MG63 (cell line): ENCODE data around the gene JAG2. TPM values are rescaled to one million over a fixed set of nuclear protein-coding genes. Genes with fewer than 3 reads are reported as not detected.

Experiments used
- DNase-seq: peaks from one replicate; pipeline ENCODE4 v3.0.0-alpha.2; 2020
- H3K27me3 ChIP-seq: fragments of 250-450 bp; sonication (Bioruptor Pico); 2 replicates; pipeline ENCODE4 v1.5.1; 2020; ENCODE audit warnings: mild to moderate bottlenecking, moderate library complexity
- H3K36me3 ChIP-seq: fragments of 250-450 bp; sonication (Bioruptor Pico); 2 replicates; pipeline ENCODE4 v1.5.1; 2020; ENCODE audit warnings: mild to moderate bottlenecking, moderate library complexity
- H3K4me3 ChIP-seq: fragments of 250-450 bp; sonication (Bioruptor Pico); 2 replicates; pipeline ENCODE4 v1.5.1; 2020; ENCODE audit warnings: mild to moderate bottlenecking, moderate library complexity
- H3K9me3 ChIP-seq: fragments of 250-450 bp; sonication (Bioruptor Pico); 2 replicates; pipeline ENCODE4 v1.5.1; 2020; ENCODE audit warnings: mild to moderate bottlenecking, moderate library complexity
- total RNA-seq: library from RNA; depleted of rRNA; stranded (reverse); fragments of >200 nt; shearing (Covaris generic); gene quantifications from 2 replicates; pipeline ENCODE4 v1.2.3, GENCODE V29; 2014; ENCODE audit warnings: low replicate concordance

Gene JAG2
- total RNA-seq, 1 experiment from 2014 or later: 3.1 TPM

DNA sequence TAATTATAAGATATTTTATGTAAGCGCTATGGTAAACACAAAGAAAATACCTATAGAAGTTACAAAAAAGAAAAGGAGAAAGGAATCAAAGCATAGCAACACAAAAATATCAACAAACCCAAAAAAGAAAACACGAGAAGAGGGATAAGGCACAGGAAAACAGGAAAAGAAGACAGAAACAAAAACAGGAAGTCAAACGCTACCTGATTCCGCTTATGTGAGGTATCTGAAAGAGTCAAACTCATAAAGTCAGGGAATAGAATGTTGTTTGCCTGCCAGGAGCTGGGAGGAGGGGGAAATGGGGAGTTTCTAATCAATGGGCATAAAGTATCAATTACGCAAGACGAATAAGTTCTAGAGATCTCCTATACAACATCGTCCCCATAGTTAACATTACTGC lies 63.4 kb downstream of the JAG2 start:
- H3K4me3 ChIP-seq: no peak overlapping the region
- no peaks in the 10 kb centered on the region; the same call in 1 of the 2 replicates for H3K27me3 ChIP-seq
- DNase-seq: no peak
- H3K9me3 ChIP-seq: no peaks in the 10 kb centered on the region
- H3K36me3 ChIP-seq: no peaks in the 10 kb centered on the region

DNA sequence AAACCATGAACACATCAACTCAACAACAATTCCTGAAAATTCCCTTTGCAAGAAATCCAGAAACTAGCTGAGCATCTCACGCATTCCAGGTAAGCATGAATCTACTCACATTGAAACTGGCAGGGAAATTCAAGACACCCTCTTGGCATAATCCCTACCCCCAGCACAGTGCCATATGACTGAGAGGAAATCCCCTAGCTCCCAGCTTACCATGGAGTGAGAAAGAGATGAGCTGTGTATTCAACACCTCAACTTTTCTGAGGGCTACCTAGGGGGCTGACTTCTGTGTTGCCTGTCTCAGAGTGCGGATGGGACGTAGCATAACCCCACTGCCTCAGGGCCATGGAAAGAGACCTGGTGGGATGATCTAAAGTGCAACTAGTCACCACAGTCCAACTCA lies 65.7 kb downstream of the JAG2 start:
- no peaks in the 10 kb centered on the region for H3K9me3 ChIP-seq
- DNase-seq: no peak
- no peak overlapping the region for H3K4me3 ChIP-seq
- H3K27me3 ChIP-seq: no peaks in the 10 kb centered on the region; the same call in 1 of the 2 replicates
- no peaks in the 10 kb centered on the region for H3K36me3 ChIP-seq

DNA sequence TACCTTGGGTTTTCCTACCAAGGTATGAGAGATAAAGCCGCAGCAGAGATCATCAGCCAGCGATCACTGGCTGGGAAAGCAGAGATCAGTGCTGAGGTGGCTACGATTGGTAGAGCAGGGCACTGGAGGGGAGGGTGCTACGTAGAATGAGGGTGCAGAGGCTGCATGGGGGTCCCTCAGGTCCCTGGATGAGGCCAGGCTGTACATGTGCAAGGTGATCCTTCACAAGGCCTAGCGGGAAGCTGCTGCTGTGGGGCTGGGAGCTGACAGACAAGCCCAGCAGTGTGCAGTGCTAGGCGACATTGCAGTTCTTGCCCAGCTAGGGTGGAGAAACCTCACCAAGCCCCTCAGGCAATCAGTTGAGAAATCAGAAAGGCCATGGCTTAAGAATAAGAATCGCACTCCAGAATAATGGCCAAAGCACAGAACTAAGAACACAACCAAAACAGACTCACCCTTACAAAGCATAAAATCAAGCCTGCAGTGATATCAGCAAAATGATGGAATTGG lies 66.2 kb downstream of the JAG2 start:
- no peaks in the 10 kb centered on the region; the same call in 1 of the 2 replicates for H3K27me3 ChIP-seq
- no peak for DNase-seq
- no peaks in the 10 kb centered on the region for H3K36me3 ChIP-seq
- H3K9me3 ChIP-seq: no peaks in the 10 kb centered on the region
- H3K4me3 ChIP-seq: no peak overlapping the region

DNA sequence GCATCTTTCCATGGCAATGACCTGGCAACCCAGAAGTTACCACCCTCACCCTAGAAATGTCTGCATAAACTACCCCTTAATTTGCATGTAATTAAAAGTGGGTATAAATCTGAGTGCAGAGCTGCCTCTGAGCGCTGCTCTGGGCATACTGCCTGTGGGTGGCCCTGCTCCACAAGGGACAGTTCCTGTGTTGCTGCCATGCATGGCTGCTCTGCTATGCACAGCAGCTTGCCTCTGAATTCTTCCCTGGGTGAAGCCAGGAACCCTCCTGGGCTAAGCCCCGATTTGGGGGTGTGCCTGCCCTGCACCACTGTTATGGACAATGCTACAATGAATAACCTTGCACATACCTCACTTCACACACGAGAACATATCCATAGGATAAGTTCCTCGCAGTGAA lies 67.7 kb downstream of the JAG2 start:
- H3K36me3 ChIP-seq: no peaks in the 10 kb centered on the region
- no peak for DNase-seq
- H3K4me3 ChIP-seq: no peak overlapping the region
- H3K27me3 ChIP-seq: no peaks in the 10 kb centered on the region; the same call in 1 of the 2 replicates
- no peaks in the 10 kb centered on the region for H3K9me3 ChIP-seq

DNA sequence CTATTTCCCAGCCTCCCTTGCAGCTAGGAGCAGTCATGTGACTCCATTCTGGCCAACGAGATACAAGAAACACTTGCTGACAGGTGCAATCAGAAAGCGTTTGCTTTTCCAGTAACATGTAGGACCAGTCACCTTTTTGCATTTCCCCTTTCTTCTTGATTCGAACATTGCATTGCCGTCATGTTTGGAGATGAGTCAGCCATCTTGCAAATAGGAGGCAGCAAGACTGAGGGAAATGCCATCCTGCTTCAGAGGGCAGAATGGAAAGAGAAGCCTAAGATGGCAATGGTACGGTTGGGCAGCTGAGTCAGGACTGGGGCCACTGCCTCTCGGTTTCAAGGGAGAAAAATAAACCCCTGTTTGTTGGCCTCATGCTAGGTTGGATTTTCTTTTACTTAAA lies 68.8 kb downstream of the JAG2 start:
- Histone ChIP-seq H3K9me3 (no peaks in the 10 kb centered on the region), H3K27me3 (no peaks in the 10 kb centered on the region), H3K36me3 (no peaks in the 10 kb centered on the region), H3K4me3 (no peak overlapping the region)
- DNase-seq: no peak

DNA sequence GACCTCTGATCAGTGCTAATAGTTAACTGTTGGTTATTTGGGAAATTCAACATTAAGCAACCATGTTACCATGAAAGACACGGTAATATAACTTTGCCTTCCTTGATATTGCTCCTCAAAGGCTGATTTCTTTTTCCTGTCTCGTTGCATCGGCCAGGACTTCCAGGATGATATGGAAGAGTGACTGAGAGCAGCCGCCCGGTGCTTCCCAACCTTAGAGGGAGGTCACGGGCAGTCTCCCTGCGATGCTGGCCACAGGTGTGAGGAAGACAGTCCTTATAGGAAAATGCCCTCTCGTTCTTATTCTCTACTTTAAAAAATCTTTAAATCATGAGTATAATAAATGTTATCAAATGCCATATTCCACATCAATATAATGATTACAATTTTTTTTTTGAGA lies 70.3 kb downstream of the JAG2 start:
- DNase-seq: no peak
- Histone ChIP-seq H3K4me3 (no peak overlapping the region), H3K27me3 (no peaks in the 10 kb centered on the region)

DNA sequence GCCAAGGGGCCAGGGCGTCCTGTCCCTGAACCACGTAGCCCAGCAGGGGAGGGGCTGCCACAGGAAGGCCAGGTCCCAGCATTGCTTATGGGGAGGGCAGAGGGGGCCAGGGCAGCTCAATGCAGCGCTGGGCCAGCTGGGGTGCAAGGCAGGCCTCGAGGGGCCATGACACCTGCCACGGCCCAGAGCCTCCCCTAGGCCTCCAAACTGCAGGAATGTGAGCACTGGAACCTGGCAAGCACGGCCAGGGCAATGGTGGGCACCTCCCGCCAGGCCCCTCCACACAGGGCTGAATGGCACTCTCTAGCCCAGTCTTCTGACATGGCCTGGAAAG lies 70.8 kb downstream of the JAG2 start:
- Histone ChIP-seq H3K4me3 (no peak overlapping the region), H3K27me3 (no peaks in the 10 kb centered on the region), H3K36me3 (no peaks in the 10 kb centered on the region), H3K9me3 (no peaks in the 10 kb centered on the region)
- no peak for DNase-seq

More for the DNA sequence above, 70.3 kb downstream of the JAG2 start:
- Histone ChIP-seq H3K36me3 (no peaks in the 10 kb centered on the region), H3K9me3 (no peaks in the 10 kb centered on the region)

DNA sequence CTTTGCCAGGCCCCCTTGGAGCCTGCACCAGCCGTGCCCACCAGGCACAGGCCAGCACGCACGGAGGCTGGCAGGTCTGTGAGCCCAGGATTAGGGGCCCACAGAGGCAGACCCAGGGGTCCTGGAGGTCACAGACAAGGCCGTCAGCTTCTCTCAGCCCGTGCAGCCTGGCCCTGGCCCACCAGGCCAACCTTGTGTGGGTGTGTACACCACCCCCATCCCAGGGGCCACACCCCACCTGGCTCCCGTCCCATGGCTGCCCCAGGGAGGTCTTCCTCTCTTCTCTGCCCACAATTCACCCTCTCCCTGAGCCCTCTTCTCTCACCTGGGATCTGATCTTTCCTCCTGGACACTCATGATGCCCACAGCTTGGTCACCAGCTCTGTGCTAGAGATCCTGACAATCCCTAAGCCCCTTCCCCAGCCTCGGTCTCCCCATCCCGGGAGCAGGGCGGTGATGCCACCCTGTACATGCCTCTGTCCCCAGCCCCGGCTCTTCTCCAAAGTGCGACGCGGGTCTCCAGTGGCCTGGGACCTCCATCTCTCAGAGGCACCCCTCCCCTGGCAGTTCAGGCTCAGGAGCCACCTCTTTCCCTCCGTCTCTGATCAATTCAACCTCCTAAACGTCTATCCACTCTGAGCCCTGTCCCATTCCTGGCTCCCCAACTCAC lies 72.2 kb downstream of the JAG2 start:
- H3K9me3 ChIP-seq: no peaks in the 10 kb centered on the region
- H3K27me3 ChIP-seq: no peaks in the 10 kb centered on the region
- no peak overlapping the region for H3K4me3 ChIP-seq
- DNase-seq: no peak
- H3K36me3 ChIP-seq: no peaks in the 10 kb centered on the region

DNA sequence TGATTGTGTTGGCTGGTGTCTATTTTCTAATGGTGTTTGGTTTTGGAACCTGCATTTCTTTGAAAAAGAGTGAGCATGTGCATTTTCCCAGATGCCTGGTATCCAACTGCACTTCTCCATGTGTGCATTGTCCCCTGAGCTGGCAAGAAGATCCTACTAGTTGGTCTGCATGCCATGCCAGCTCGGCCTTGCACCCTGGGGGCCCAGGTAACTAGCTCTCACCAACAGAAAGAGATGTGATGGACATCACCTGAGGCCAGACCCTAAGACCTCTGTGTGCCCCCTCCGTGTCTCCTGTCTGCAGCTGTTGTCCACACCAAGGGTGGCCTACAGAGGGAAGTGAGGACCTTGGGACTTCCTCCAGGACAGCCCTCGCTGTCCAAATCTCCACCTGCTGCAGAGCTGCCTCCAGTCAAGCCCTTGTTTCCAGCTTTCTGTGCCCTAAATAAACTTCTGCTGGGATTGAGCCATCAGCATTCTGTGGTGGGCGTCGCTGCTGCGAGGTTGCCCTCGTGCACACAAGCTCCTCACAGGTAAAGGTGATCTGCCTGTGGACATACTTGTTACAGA lies 73.3 kb downstream of the JAG2 start:
- Histone ChIP-seq H3K4me3 (no peak overlapping the region), H3K36me3 (no peaks in the 10 kb centered on the region), H3K9me3 (no peaks in the 10 kb centered on the region), H3K27me3 (no peaks in the 10 kb centered on the region)
- DNase-seq: no peak

DNA sequence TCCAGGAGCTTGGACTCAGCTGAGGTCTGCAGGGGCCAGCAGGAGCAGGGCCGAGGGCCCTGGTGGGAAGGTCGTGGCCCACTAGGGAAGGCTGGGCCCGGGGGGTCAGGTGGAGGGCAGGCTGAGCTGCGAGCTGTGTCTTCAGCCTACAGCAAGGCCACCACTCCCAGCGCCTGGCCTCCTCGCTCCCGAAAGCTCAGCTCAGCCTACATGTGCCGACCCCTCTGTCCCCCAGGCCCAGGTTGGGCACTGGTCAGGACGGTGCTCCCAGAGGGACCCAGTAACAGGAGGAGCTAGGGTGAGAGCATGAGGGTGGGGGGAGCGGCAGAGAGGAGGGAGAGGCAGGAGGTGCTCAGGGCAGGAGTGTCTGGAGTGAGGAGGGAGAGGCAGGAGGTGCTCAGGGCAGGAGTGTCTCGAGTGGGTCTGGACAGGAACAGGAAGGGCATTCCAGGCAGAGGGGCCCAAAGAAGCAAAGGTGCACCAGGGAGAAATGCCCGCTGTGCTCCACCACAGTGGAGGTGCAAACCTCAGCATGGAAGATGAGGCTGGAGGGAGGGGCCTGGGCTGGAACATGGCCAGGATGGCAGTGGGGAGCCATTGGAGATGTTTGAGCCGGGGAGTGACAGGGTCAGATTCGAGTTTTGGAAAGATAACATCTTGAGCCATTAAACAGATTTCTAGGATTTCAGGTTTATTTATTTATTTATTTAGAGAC lies 74.2 kb downstream of the JAG2 start:
- Histone ChIP-seq H3K9me3 (no peaks in the 10 kb centered on the region), H3K4me3 (peak overlapping the region; percentile 61), H3K27me3 (no peaks in the 10 kb centered on the region)

DNA sequence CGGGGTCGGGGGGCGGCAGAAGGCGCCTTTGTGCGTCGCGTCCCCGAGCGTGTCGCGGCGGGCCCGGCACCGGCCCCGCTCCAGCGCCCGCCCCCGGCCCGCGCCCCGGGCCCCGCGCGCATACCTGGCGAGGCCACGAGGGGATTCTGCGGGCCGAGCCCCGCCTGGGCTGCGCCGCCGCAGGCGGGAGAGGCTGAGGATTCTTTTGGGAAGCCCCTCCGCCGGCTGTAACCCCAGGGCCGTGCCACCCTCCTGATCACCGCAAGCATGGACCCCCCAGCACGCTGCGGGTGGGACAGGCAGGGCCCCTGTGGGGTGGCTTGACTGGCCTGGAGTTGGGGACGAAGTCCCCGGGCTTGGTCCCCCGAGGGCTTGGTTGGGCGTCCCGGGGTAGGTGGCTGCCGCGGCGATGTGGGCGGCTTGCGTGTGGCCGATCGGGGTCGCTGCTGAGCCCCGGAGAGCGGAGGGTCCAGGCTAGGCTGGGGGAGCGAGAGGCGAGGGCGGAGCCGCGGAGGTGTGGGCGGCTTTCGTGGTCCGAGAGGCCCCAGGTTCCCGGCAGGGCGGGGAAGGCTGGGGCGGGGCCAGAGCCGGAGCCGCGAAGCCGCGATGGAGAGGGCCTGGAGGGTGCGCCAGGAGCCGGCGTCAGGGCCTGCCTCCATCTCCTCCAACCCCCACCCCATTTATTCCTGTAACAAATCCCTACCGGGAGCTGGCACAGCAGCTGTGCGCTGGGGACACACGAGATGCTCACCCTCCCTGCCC lies 75.0 kb downstream of the JAG2 start:
- peak; percentile 83 for DNase-seq
- H3K36me3 ChIP-seq: no peaks in the 10 kb centered on the region
- no peaks in the 10 kb centered on the region for H3K27me3 ChIP-seq
- H3K4me3 ChIP-seq: peak overlapping the region; percentile 61
- H3K9me3 ChIP-seq: no peaks in the 10 kb centered on the region

More for the DNA sequence above, 74.2 kb downstream of the JAG2 start:
- H3K36me3 ChIP-seq: no peaks in the 10 kb centered on the region
- no peak for DNase-seq

DNA sequence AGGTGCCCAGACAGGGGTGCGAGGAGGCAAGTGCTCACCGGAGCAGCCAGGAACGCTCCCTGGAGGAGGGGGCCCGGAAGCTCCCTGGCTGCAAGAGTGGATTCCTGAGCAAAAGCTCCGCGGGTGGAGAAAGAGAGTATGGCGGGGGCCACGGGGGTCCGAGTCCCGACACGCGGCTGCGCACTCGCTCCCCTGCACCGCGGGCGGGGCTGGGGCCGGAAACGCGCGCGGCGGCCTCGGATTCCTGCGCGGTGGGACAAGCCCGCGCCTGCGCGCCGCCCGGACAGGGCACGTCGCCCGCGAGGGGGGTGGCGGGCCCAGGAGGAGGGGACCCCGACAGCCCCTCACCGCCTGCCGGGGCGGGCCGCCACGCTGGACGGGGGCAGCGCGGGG lies 75.5 kb downstream of the JAG2 start:
- Histone ChIP-seq H3K9me3 (no peaks in the 10 kb centered on the region), H3K27me3 (no peaks in the 10 kb centered on the region), H3K36me3 (no peaks in the 10 kb centered on the region), H3K4me3 (peak overlapping the region; percentile 45)
- DNase-seq: peak; percentile 69

DNA sequence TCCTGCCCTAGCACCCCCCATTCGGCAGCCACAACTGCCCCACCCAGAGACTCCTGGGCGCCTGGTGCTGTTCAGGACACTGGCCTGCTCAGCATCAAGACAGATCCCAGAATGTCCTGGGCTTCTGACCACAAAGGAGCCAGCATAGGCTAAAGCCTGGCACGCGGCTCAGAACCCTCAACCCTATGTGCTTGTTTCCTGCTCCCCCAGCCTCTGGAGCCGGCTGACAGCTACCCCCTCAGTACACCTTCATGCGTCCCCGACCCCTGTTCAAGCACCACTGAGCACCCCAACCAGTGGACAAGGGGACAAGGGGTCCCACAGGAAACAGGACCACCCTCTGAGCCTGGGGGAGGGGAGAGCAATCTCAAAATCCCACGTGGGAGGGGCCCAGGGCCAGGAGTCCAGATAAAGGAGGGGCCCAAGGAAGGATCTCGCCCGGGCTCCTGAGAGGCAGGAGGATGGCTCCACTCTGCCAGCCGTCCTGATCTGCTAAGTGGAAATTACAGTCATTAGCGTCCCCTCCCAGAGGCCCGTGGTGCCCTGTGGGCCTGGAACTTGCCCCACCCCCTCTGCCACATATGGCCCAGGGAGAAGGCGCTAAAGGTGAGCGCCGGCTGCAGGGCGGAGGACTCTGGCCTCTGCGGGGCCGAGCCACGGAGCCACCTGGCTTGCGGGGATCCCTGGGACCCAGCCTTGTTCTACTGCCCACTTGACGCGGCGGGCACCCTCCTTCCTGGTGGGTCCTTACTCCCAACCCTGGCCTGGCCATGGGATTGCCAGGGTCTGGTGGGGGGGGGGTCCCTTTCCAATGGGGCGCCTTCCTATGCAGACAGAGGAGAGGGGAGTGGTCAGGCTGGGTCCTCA lies 76.2 kb downstream of the JAG2 start:
- peak overlapping the region; percentile 45 for H3K4me3 ChIP-seq
- peak; percentile 73 for DNase-seq
- H3K9me3 ChIP-seq: no peaks in the 10 kb centered on the region
- no peaks in the 10 kb centered on the region for H3K36me3 ChIP-seq
- no peaks in the 10 kb centered on the region for H3K27me3 ChIP-seq

DNA sequence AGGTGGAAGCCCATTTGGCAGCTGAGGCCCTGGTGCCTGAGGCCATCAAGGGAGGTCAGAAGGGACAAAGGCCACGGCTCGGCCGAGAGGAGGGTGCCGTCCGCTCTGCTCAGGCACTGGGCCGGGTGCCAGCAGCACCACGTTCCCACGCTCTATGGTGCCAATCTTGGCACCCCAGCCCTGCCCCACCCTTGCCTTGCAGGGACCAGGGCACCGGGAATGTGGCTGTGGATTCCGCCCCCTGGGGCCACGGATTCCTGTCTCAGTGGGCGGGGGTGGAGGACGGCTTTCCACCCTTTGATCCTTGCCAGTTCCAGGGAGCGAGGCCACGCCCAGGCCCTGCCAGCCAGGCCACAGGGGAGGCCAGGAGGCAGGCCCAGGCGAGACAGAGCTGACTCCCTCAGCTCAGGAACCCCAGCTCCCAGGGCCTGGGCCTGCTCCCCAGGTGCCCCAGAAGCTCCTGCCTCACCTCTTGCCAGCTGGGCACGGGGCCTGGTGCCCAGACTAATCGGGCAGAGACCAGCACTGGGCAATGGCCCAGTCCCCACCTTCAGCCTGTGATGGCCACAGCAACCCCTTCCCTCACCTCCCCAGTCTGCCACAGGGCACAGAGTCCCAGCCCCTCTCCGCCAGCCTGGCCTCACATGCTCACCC lies 76.9 kb downstream of the JAG2 start:
- peak overlapping the region; percentile 45 for H3K4me3 ChIP-seq
- H3K9me3 ChIP-seq: no peaks in the 10 kb centered on the region
- peak; percentile 96 for DNase-seq
- H3K36me3 ChIP-seq: no peaks in the 10 kb centered on the region
- no peaks in the 10 kb centered on the region for H3K27me3 ChIP-seq

DNA sequence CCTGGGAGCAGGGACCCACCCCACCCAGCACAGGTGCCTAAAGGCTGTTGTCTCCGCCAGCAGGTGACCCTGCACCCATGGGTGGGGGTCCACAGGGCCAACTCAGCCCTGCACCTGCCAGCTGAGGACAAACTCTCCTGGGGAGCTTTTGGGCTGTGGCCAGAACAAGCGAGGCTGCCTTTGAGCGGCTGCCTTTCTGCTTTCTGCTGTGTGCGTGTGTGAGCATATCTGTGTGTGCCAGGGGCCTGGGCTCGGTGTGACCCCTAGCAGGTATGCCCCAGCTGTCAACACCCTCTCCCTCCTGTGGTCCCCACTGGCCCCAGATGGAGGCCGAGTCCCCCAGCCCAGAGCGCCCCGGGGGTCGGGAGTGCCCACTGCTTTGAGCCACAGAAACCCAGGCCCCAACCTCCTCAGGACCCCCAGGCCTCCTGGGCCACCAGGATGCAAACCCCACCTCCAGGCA lies 77.5 kb downstream of the JAG2 start:
- no peaks in the 10 kb centered on the region for H3K27me3 ChIP-seq
- no peaks in the 10 kb centered on the region for H3K36me3 ChIP-seq
- no peaks in the 10 kb centered on the region for H3K9me3 ChIP-seq
- no peak overlapping the region for H3K4me3 ChIP-seq
- DNase-seq: no peak
